Measurements from ENCODE around the gene SFI1. TPM values are rescaled to one million over a fixed set of nuclear protein-coding genes. Genes with fewer than 3 reads are reported as not detected.

The SFI1 gene
- total and polyA plus RNA-seq, 2 of the 4 experiments (the other 2 are of a cell fraction), result 9.9 to 12.0 TPM

DNA sequence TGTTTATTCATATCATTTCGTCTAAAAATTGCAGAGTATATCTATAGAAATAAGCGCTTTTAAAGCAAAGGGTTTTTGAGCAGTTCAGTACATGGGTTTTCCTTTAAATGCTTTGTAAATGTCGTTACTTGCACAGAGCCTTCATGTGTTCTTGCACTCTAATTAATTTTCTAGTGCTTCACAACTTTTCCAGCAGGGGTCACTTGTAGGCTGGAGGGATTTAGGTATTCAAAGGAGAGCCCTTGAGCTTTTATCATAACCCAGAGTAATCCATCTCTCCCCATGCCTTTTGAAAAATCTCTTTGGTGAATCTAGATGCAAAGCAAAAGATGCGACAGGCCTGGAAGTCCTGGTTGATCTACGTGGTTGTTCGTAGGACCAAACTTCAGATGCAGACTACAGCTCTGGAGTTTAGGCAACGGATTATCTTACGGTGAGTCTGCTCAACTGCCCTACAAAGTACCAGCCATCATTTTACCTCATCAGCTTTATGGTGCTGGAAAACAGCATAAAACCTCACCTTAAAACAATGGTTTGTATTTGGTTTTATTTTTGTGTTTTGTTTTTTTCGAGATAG lies 60.4 kb downstream of the SFI1 start:
- Histone ChIP-seq H2AK5ac (ENCODE audit: low read depth, low read length) (no peak overlapping the region), H4K5ac (ENCODE audit: low read depth, low read length) (no peak overlapping the region), H4K20me1 (ENCODE audit: insufficient read depth, low read length) (no peaks in the 10 kb centered on the region), H3K56ac (ENCODE audit: extremely low read depth, insufficient read depth, low read length) (no peak overlapping the region), H3K14ac (replicated peaks; ENCODE audit: low read depth, low read length) (no peak overlapping the region), H2BK15ac (ENCODE audit: low read depth, low read length) (no peak overlapping the region), H2AFZ (replicated peaks; ENCODE audit: low read length, poor library complexity) (no peak overlapping the region), H3K4ac (ENCODE audit: low read depth, low read length) (no peak overlapping the region), H4K91ac (ENCODE audit: insufficient read depth, low read depth, low read length) (no peak overlapping the region), H3K18ac (ENCODE audit: low read depth, low read length) (no peak overlapping the region), H3K4me2 (ENCODE audit: low read depth, low read length) (no peak overlapping the region), H3K9ac (ENCODE audit: low read depth, low read length) (no peak overlapping the region), H3K27me3 (ENCODE audit: control insufficient read depth, insufficient read depth, low read length) (no peaks in the 10 kb centered on the region), H3K9me3 (ENCODE audit: control insufficient read depth, insufficient read depth, low read length) (no peaks in the 10 kb centered on the region), H3K4me1 (ENCODE audit: control insufficient read depth, insufficient read depth, low read length) (peaks cover 3% of the 10 kb centered on the region), H4K8ac (ENCODE audit: low read depth in 2 of 2, low read length in 2 of 2) (no peak overlapping the region), H3K4me3 (ENCODE audit: insufficient read depth, low read depth, low read length) (no peak overlapping the region), H3K27ac (ENCODE audit: insufficient read depth, low read length) (no peak overlapping the region), H3K36me3 (ENCODE audit: control insufficient read depth, insufficient read depth, low read length) (no peaks in the 10 kb centered on the region), H2AK9ac (replicated peaks; ENCODE audit: low read depth, low read length, poor library complexity) (no peak overlapping the region), H2BK120ac (ENCODE audit: low read depth, low read length) (no peak overlapping the region), H3K23ac (ENCODE audit: low read depth, low read length) (no peak overlapping the region), H3K79me1 (ENCODE audit: low read depth in 1 of 2, low read length in 2 of 2) (0 out of 4 replicates have a peak, but pooled peaks cover 0 to 4% of the 10 kb centered on the region in 2 experiments), H2BK20ac (ENCODE audit: low read depth, low read length) (no peak overlapping the region), H2BK5ac (ENCODE audit: low read depth, low read length, poor library complexity, severe bottlenecking) (no peak overlapping the region), H3K9me1 (ENCODE audit: insufficient read depth, low read length) (peaks cover 3% of the 10 kb centered on the region; the same call in 1 of the 2 replicates)
- dilution Hi-C loops (cut with HindIII; ENCODE audit: low sequenced_read_pairs, unreplicated experiment) (no loop called here), in situ Hi-C loops (cut with MboI; ENCODE audit: low sequenced_read_pairs) (loop anchor here (5.0 to 25.0 kb wide), 2 partner anchors 76 to 406 kb away; no protein-coding TSS in a partner anchor), intact Hi-C loops (cut with micrococcal nuclease) (loop anchor here (5.0 kb wide), 1 partner anchor 416 kb away; no protein-coding TSS in a partner anchor)
- ChIA-PET POLR2A (ENCODE audit: unreplicated experiment) (no interaction called here), CTCF (interaction anchor here (0.6 to 1.5 kb wide), 12 partner anchors 9 to 191 kb away, joined by 3 to 7 read pairs (median 4); no protein-coding TSS in a partner anchor)
- 85% methylated on average over 3 of the region's 9 CpGs; no CpG with 5 or more reads in 1 of the 2 experiments for WGBS, 2 experiments (ENCODE audit: extremely low coverage in 2 of 2, insufficient read length in 1 of 2)
- DNase-seq, result peak; percentile 46
- peak; percentile 63 for ATAC-seq (ENCODE audit: low read depth)
- TF ChIP-seq BHLHE40 (IDR thresholded peaks at IDR 0.05; ENCODE audit: low read depth, low read length) (no peak), MXI1 (IDR thresholded peaks at IDR 0.05; ENCODE audit: borderline replicate concordance, low read depth, low read length) (no peak), RAD21 (IDR thresholded peaks at IDR 0.05; ENCODE audit: low read length) (peak; percentile 64), RFX5 (IDR thresholded peaks at IDR 0.05; ENCODE audit: low read depth, low read length) (no peak), SMC3 (IDR thresholded peaks at IDR 0.05; ENCODE audit: low read depth, low read length) (peak; percentile 68), RCOR1 (IDR thresholded peaks at IDR 0.05; ENCODE audit: insufficient replicate concordance, low read length) (no peak)
- TF ChIP-seq, protein P1, sequence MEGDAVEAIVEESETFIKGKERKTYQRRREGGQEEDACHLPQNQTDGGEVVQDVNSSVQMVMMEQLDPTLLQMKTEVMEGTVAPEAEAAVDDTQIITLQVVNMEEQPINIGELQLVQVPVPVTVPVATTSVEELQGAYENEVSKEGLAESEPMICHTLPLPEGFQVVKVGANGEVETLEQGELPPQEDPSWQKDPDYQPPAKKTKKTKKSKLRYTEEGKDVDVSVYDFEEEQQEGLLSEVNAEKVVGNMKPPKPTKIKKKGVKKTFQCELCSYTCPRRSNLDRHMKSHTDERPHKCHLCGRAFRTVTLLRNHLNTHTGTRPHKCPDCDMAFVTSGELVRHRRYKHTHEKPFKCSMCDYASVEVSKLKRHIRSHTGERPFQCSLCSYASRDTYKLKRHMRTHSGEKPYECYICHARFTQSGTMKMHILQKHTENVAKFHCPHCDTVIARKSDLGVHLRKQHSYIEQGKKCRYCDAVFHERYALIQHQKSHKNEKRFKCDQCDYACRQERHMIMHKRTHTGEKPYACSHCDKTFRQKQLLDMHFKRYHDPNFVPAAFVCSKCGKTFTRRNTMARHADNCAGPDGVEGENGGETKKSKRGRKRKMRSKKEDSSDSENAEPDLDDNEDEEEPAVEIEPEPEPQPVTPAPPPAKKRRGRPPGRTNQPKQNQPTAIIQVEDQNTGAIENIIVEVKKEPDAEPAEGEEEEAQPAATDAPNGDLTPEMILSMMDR (conservative IDR thresholded peaks at IDR 0.05; ENCODE audit: low read depth, low read length), result peak; percentile 66
- TF ChIP-seq, protein P2, sequence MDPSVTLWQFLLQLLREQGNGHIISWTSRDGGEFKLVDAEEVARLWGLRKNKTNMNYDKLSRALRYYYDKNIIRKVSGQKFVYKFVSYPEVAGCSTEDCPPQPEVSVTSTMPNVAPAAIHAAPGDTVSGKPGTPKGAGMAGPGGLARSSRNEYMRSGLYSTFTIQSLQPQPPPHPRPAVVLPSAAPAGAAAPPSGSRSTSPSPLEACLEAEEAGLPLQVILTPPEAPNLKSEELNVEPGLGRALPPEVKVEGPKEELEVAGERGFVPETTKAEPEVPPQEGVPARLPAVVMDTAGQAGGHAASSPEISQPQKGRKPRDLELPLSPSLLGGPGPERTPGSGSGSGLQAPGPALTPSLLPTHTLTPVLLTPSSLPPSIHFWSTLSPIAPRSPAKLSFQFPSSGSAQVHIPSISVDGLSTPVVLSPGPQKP (IDR thresholded peaks at IDR 0.05; ENCODE audit: borderline replicate concordance, low read depth, low read length), result no peak
- BruUV-seq (replicated peaks), result no TSS peak

Measured in IMR-90 (cell line).